Measurements from ENCODE around the gene IFT88.

Gene IFT88

GRCh38 chr13:20654156-20654555 is 87.2 kb downstream of the IFT88 start:
- H3K27ac ChIP-seq = no peak overlapping the region
- TF ChIP-seq ZFX (IDR thresholded peaks at IDR 0.05) (no peak), CTCF (conservative IDR thresholded peaks at IDR 0.05) (no peak)

- TF ChIP-seq CTCF (conservative IDR thresholded peaks at IDR 0.05) (no peak), ZFX (IDR thresholded peaks at IDR 0.05) (no peak)
- no peak overlapping the region for H3K27ac ChIP-seq
Observed at GRCh38 chr13:20658451-20659040, 91.6 kb downstream of the IFT88 start.

- no peak overlapping the region for H3K27ac ChIP-seq
- no peak for TF ChIP-seq CTCF (conservative IDR thresholded peaks at IDR 0.05)
- no peak for TF ChIP-seq ZFX (IDR thresholded peaks at IDR 0.05)
Observed at GRCh38 chr13:20664351-20664750, 97.4 kb downstream of the IFT88 start.

GRCh38 chr13:20666948-20667347 is 100.0 kb downstream of the IFT88 start:
- TF ChIP-seq CTCF (conservative IDR thresholded peaks at IDR 0.05) = no peak
- no peak for TF ChIP-seq ZFX (IDR thresholded peaks at IDR 0.05)
- no peak overlapping the region for H3K27ac ChIP-seq

- TF ChIP-seq ZFX (IDR thresholded peaks at IDR 0.05) (no peak), CTCF (conservative IDR thresholded peaks at IDR 0.05) (no peak)
Observed at GRCh38 chr13:20667857-20668437, 101.0 kb downstream of the IFT88 start.

GRCh38 chr13:20669162-20669561 is 102.2 kb downstream of the IFT88 start:
- TF ChIP-seq CTCF (conservative IDR thresholded peaks at IDR 0.05) = no peak
- TF ChIP-seq ZFX (IDR thresholded peaks at IDR 0.05) = no peak
- H3K27ac ChIP-seq = no peak overlapping the region

More at GRCh38 chr13:20667857-20668437, 101.0 kb downstream of the IFT88 start:
- H3K27ac ChIP-seq = no peak overlapping the region

GRCh38 chr13:20671789-20672188 is 104.8 kb downstream of the IFT88 start:
- no peak overlapping the region for H3K27ac ChIP-seq
- TF ChIP-seq ZFX (IDR thresholded peaks at IDR 0.05) (no peak), CTCF (conservative IDR thresholded peaks at IDR 0.05) (no peak)

Measured in C4-2B (cell line).